ENCODE results near the gene LRRTM2.

The LRRTM2 gene

GRCh38 chr5:138878437-138879235, 3.5 kb upstream of the LRRTM2 start:
- DNase-seq, result no peak

- no peak for DNase-seq
These were observed 1.7 kb upstream of the LRRTM2 start for GRCh38 chr5:138876811-138877210.

GRCh38 chr5:138875946-138876345, 811 bp upstream of the LRRTM2 start:
- DNase-seq, result no peak

- DNase-seq, result no peak
These were observed 379 bp upstream of the LRRTM2 start for GRCh38 chr5:138875552-138875875.

- DNase-seq, result no peak
These were observed 894 bp downstream of the LRRTM2 start for GRCh38 chr5:138874241-138874640.

GRCh38 chr5:138873466-138874221, 1.5 kb downstream of the LRRTM2 start:
- DNase-seq, result no peak

- DNase-seq, result no peak
These were observed 2.2 kb downstream of the LRRTM2 start for GRCh38 chr5:138872841-138873465.

- no peak for DNase-seq
These were observed 4.5 kb downstream of the LRRTM2 start for GRCh38 chr5:138870611-138871010.

GRCh38 chr5:138869763-138870500, 5.2 kb downstream of the LRRTM2 start:
- DNase-seq, result no peak

GRCh38 chr5:138869038-138869437, 6.1 kb downstream of the LRRTM2 start:
- no peak for DNase-seq

- no peak for DNase-seq
These were observed 8.1 kb downstream of the LRRTM2 start for GRCh38 chr5:138867011-138867410.

- DNase-seq, result no peak
These were observed 22.0 kb downstream of the LRRTM2 start for GRCh38 chr5:138853132-138853531.

- DNase-seq, result no peak
These were observed 24.2 kb downstream of the LRRTM2 start for GRCh38 chr5:138850865-138851435.

GRCh38 chr5:138849882-138850281, 25.3 kb downstream of the LRRTM2 start:
- no peak for DNase-seq

- no peak for DNase-seq
These were observed 25.7 kb downstream of the LRRTM2 start for GRCh38 chr5:138849439-138849838.

GRCh38 chr5:138844812-138845513, 30.2 kb downstream of the LRRTM2 start:
- DNase-seq, result no peak

GRCh38 chr5:138844125-138844461, 31.0 kb downstream of the LRRTM2 start:
- DNase-seq, result no peak

GRCh38 chr5:138843316-138844124, 31.6 kb downstream of the LRRTM2 start:
- no peak for DNase-seq

GRCh38 chr5:138841531-138841930, 33.6 kb downstream of the LRRTM2 start:
- no peak for DNase-seq

- DNase-seq, result no peak
These were observed 35.0 kb downstream of the LRRTM2 start for GRCh38 chr5:138840103-138840502.

- no peak for DNase-seq
These were observed 38.0 kb downstream of the LRRTM2 start for GRCh38 chr5:138837160-138837559.
